GM06990 (cell line): ENCODE results near the gene ACSS1.

Experiments used
- DNase-seq: peaks from one replicate; pipeline ENCODE4 v3.0.0-alpha.2; 2011; ENCODE audit not compliant: insufficient read length; ENCODE audit errors: extremely low read depth
- H3K27me3 ChIP-seq: replicated peaks from 2 replicates; pipeline ENCODE4 v1.6.0; 2011; ENCODE audit warnings: low read length; ENCODE audit not compliant: control insufficient read depth, insufficient read depth
- H3K36me3 ChIP-seq: 2 replicates; pipeline ENCODE4 v1.5.1; 2011; ENCODE audit warnings: low read length; ENCODE audit not compliant: control insufficient read depth, insufficient read depth
- H3K4me3 ChIP-seq: replicated peaks from 2 replicates; pipeline ENCODE4 v1.5.1; 2011; ENCODE audit warnings: low read depth, mild to moderate bottlenecking, control low read depth, low read length
- TF ChIP-seq, protein P1 (sequence below): IDR thresholded peaks from 2 replicates; pipeline ENCODE4 v1.5.1; 2011; ENCODE audit warnings: low read length, control low read depth, mild to moderate bottlenecking, inconsistent platforms; ENCODE audit not compliant: insufficient read depth, poor library complexity, severe bottlenecking

ACSS1 gene

DNA sequence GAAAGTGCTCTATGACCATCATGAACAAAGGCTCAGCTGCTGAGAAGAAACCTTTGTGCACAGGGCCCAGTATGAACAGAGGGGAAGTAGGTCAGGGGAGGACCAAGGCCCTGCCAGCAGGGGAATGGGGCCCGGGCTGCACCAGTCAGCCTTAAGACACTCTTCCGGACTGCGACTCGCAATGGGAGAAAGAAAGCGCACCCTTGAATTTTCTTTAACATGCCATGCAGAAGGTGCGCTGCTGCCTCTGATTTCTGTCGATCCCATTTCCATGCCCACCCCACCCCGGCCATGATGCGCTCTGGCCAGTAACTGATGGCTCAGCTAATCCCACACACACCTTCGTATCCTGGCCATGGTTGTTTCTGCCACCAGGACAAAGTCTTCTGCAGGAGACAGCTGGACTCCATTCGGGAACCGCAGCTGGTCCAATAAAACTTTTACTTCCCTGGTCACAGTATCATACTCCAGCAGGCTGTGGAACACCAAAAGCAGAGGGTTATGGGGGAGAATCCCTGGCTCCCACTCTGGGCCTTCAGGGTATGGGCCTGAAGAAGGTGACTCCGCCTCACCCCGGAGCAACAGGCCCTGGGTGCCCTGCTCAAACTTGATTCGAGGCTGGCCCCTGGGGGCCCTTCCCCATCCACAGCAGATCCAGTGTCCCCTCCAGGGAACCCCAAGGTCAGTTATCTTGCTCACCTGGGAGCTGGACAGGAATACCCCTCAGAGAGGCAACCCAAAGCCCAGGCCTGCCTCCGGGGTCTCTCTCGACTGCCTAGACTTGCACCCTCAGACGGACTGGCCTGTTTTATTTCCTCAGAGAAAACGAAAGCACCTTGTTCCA is 88.5 kb downstream of the ACSS1 start:
- H3K27me3 ChIP-seq = no peaks in the 10 kb centered on the region
- peaks cover 23% of the 10 kb centered on the region for H3K36me3 ChIP-seq
- TF ChIP-seq, protein P1, sequence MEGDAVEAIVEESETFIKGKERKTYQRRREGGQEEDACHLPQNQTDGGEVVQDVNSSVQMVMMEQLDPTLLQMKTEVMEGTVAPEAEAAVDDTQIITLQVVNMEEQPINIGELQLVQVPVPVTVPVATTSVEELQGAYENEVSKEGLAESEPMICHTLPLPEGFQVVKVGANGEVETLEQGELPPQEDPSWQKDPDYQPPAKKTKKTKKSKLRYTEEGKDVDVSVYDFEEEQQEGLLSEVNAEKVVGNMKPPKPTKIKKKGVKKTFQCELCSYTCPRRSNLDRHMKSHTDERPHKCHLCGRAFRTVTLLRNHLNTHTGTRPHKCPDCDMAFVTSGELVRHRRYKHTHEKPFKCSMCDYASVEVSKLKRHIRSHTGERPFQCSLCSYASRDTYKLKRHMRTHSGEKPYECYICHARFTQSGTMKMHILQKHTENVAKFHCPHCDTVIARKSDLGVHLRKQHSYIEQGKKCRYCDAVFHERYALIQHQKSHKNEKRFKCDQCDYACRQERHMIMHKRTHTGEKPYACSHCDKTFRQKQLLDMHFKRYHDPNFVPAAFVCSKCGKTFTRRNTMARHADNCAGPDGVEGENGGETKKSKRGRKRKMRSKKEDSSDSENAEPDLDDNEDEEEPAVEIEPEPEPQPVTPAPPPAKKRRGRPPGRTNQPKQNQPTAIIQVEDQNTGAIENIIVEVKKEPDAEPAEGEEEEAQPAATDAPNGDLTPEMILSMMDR = no peak
- H3K4me3 ChIP-seq = no peak overlapping the region
- no peak for DNase-seq

DNA sequence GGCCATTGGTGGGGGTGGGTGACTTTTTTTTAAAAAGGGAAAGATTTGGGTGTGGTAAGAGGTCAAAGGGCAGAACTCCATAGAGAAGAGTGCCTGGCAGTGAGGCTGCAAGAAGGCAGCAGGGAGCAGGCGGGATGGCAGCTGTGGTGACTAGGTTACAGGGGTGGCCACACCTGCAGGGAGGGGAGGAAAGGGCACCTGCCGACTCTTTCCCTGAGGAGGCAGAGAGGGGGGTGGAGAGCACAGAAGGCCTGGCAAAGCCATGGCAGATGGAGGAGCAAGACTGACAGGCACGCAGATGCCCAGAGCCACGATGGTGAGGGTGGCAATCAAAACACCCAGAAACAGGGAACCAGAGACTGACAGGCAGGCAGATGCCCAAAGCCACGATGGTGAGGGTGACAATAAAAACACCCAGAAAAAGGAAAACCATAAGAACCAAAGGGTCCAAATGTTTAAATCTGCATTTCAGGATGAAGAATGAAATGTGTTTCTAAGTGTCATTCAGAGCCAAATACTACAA is 89.6 kb downstream of the ACSS1 start:
- H3K4me3 ChIP-seq = no peak overlapping the region
- no peak for DNase-seq
- TF ChIP-seq, protein P1 = no peak
- no peaks in the 10 kb centered on the region for H3K27me3 ChIP-seq
- H3K36me3 ChIP-seq = peaks cover 31% of the 10 kb centered on the region

DNA sequence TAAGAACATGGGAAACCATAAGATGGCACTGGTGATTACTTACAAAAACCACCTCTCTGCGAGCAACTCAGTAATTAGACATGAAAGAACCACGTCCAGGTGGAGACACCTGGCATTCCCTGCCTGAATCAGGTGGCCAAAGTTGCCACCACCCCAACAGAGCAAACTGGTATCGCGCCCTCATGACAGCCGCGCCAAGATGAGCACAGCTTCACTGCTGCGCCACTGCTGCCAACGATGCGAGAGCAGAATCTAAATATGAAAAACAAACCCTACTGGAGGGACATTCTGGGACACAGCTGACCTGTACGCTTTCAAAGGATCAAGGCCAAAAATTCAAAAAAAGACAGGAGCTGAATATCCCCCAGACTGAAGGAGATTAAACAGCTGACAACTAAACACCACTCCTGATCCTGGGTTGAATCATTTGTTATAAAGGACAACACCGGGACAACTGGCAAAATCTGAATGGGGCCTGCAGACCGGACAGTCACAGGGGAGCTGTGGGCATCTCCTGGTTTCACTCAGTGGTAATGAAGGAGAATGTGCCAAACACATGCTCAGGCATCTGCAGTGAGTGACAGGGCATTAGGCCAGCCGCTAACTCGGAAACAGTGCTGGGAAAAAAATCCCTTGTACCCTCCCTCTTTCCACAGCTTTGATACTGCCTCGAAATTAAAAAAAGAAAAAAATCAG is 91.5 kb downstream of the ACSS1 start:
- Histone ChIP-seq H3K36me3 (peaks cover 25% of the 10 kb centered on the region), H3K27me3 (no peaks in the 10 kb centered on the region), H3K4me3 (no peak overlapping the region)
- TF ChIP-seq, protein P1 = no peak
- no peak for DNase-seq

DNA sequence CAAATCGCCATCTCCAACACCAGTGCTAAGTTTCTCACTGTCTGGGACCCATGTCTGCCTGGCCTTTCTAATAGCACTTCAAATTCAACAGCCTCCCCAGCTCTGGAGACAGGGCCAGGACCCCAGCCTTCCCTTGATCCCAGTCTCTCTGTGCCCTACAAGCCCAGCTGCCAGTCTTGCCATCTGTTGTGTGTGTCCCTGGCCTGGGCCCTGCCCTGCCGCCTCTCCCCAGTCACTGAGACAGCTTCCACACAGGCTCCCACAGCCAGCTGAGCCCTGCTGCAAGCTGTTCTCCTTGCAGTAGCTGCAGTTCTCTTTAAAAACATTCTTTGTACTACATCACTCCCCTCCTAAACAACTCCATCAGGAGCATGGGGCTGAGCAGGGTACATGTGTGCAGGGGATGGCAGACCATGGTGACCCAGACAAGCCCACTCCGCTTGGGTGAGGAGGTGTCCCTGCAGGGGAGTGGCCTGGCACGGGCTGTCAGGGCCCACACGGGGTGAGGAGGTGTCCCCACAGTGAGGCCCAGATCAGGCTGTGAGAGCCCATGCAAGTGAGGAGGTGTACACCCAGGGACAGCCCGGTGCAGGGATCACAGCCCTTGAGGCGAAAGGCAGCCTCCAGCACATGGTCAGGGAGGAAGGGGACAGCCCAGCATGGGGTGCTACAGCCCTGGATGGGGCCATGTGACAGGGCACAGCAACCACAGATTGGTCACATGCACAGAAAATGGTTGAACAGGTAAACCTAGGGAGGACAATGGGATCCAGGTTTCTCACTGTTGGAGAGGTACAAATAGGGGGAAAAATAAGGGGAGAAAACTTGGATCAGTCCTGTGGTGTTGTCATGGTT is 92.6 kb downstream of the ACSS1 start:
- H3K27me3 ChIP-seq = no peaks in the 10 kb centered on the region
- H3K36me3 ChIP-seq = peaks cover 25% of the 10 kb centered on the region
- no peak for DNase-seq
- TF ChIP-seq, protein P1 = no peak
- H3K4me3 ChIP-seq = no peak overlapping the region

DNA sequence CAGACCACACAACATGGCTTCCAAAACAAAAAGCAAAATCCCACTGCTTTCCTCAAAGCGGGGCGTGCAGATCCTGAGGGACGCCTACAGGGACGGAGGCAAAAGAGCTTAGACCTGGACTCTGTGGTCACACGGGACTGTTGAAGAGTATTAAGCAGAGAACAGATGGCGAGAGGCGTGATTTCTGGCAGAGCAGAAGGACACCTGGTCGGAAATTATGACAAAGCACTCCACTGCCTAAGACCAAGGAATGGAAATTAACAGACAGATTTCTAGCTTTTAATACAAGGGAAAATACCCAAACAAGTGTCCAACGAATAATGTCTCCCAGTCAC is 93.5 kb downstream of the ACSS1 start:
- Histone ChIP-seq H3K36me3 (peaks cover 22% of the 10 kb centered on the region), H3K4me3 (no peak overlapping the region), H3K27me3 (no peaks in the 10 kb centered on the region)
- TF ChIP-seq, protein P1 = no peak
- DNase-seq = no peak
